NCI-H526 (cell line): Measurements from ENCODE around the gene CLDN1.
"Not testable (repeated sequence)": the region's sequence is repeated elsewhere in the genome, so short reads cannot be mapped to it uniquely, and the experiment has no call there.

Source experiments
- DNase-seq, 2 experiments: peaks; one replicate each; lab custom pipeline; 2025; lab: John Stamatoyannopoulos, UW

Gene CLDN1

GRCh38 chr3:190293621-190294020 lies 28.6 kb downstream of the CLDN1 start:
- DNase-seq: no peak

- no peak for DNase-seq
These were observed 30.2 kb downstream of the CLDN1 start for GRCh38 chr3:190291994-190292584.

- DNase-seq: no peak
These were observed 32.3 kb downstream of the CLDN1 start for GRCh38 chr3:190289989-190290388.

GRCh38 chr3:190288836-190289235 lies 33.4 kb downstream of the CLDN1 start:
- no peak for DNase-seq

DNA sequence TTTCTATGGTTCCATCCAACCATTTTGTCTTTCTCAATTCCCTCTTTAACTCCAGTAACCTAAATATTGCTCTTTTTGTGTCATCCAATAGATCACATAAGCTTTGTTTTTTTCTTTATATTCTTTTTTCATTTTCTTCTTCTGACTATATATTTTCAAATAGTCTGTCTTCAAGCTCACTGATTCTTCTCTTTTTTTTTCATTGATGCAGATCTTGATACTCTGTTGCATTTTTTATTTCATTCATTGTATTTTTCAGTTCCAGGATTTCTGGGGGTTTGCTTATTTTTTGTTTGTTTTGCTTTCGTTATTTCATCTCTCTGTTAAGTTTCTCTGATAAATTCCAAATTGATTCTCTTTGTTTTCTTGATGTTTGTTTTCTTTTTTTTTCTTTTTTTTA lies 36.2 kb downstream of the CLDN1 start:
- no peak for DNase-seq

- DNase-seq: no peak
These were observed 40.8 kb downstream of the CLDN1 start for GRCh38 chr3:190281308-190282051.

DNA sequence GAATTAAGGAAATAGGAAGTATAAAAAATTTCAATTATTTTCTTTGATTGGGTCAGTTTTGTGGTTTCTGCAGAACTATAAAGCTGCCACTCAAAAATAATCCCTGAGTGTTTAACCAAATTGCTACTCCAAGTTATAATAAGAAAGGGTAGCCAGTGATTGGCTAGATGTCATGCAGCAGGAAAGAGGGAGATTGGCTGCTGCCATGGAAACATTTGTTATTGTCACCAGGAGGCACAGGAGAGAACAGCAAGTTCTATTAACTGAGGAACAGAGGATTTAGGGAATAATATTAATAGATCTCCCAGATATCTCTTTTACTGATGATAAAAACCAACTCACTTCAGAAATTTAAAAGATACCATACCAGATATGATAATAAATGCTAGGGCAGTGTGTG lies 42.6 kb downstream of the CLDN1 start:
- no peak for DNase-seq

DNA sequence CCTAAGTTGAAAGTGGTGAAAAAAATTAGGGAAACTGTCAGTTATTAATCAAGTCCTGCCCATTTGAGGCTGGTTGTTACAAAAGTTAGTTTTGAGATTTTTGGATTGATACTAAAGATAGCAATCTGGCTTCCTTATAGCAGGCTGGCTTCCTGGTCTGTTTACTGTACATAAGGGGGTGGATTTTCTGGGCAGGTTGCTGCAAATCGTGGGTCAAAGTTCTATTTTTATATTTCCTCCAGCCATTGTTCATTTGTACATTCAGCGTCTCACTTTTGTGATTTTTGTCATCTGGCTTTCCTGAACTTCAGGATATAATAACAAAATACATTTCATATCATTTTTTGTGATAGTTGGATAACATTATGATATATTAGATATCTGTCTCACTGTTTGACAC lies 49.5 kb downstream of the CLDN1 start:
- DNase-seq: no peak

DNA sequence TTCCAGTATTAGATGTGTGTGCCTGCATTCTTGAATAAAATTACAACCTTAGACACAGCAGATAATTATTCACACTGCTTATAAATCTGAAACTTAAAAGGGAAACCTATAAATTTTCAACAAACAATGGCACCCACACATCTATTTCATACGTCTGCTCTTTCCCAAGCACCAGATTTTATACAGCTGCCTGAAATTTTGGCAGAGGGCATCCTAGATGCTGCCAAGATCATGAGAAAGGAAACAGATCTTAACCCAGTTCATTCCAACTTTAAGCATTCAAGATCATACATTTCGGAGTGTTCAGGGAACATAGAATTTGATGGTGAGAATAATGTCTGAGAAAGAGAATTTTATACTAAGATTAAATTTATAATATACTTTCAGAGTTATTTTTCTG lies 53.1 kb downstream of the CLDN1 start:
- no peak for DNase-seq

- DNase-seq: not testable (repeated sequence)
These were observed 54.8 kb downstream of the CLDN1 start for GRCh38 chr3:190267464-190267863.

DNA sequence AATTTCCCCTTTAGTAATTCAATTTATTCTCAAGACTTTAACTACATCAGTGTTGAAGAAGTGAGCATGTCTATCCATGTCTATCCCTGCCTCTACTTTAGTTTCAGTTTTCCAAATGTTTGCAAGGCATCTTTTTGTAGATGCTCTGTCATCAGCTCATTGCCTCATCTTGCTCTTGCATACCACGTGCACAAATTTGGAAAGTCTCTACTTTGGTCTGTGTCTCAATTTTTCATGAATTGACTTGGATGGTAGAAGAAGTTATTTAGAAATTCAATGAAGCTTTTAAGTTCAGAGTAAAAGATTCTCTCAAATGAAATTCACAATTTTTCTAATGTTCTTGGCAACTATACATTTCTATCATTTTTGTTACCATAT lies 55.3 kb downstream of the CLDN1 start:
- no peak for DNase-seq

DNA sequence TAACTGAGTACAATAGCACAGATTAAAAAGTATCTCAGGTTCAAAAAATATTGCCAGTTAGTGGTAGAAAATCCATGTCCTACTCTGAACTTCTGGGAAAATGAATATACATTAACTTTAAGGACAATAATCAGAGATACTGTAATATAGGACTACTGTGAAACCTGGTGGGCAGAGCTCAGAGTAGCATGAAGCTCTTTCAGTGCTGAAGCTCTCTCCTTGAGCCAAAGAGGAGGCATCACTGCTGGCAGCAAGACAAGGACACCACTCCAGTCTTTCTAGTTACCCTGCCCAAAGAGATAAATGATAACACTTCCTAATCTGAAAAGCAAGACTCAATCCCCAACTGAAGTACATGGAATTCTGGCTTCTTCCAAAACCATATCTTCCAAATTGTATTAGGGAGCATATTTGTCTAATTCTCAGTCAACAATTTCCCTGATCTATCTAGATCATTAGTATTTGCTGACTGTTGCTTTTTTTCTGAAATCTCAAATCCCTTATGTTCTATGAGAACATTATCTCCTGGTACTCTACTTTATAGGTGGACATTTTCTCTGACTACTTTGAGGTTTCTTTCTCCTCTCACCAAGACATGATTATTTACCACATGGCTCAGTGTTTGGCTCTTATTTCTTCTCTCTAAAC lies 55.9 kb downstream of the CLDN1 start:
- DNase-seq: no peak

- DNase-seq: no peak
These were observed 56.5 kb downstream of the CLDN1 start for GRCh38 chr3:190265796-190266195.

GRCh38 chr3:190265126-190265525 lies 57.1 kb downstream of the CLDN1 start:
- no peak for DNase-seq

DNA sequence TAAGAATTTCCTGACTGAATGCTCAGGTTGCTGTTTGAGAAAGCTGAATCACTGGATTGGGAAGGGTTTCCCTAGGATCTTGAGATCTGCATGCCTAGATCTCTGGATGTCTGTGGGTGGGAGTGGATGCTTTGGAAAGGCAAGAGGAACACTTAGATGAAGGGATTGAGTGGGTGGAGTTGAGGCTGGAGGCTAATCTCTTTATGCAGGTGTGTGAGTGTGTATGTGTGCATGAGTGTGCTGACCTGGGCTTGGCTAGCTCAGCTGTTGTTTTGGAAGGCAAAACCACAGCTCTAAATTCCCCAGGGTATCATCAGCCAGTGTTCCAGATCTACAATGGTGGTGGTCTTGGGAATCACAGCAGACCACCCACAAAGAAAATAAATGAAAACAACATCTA lies 60.5 kb downstream of the CLDN1 start:
- DNase-seq: no peak

- DNase-seq: no peak
These were observed 61.2 kb downstream of the CLDN1 start for GRCh38 chr3:190261015-190261414.

DNA sequence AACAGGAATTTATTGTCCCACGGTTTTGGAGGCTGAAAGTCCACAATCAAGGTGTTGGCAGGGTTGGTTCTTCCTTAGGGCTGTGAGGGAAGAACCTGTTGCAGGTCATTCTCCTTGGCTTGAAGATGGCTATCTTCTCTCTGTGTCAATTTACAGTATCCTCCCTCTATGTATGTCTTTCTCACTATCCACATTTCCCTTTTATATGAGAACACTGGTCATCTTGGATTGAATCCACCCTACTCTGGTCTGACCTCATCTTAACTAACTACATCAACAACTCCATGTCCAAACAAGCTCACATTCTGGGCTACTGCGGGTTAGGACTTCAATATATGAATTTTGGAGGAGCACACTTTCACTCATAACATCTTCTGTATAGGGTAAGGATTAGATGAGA lies 61.9 kb downstream of the CLDN1 start:
- DNase-seq: no peak

DNA sequence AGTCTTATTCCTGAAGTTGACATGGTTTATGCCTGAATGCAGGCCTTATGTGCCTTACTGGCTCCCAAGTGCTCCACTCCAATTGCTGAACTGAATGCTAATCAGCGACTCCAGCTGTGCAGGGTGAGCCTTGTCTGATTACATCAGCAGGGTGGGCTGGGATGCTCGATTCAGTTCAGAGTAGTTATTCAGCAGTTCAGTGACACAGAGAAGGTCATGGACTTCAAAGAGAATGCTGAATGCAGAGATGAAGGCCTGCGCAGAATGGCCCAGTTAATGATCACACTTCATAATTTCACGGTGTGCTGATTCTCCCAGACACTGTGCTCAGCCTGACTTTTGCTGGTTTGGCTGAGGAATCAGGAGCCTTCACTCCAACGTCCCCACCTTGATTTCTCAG lies 63.6 kb downstream of the CLDN1 start:
- DNase-seq: no peak
